IPS-15b (cell line): ENCODE results near the gene CBLC.

Experiments used
- H3K27me3 ChIP-seq: one replicate; pipeline ENCODE4 v1.6.1; 2013; ENCODE audit warnings: low read length; ENCODE audit not compliant: control insufficient read depth, insufficient read depth
- H3K36me3 ChIP-seq: one replicate; pipeline ENCODE4 v1.6.1; 2013; ENCODE audit warnings: low read length; ENCODE audit not compliant: control insufficient read depth, insufficient read depth
- H3K4me1 ChIP-seq: one replicate; pipeline ENCODE4 v1.6.1; 2013; ENCODE audit warnings: mild to moderate bottlenecking, low read length; ENCODE audit not compliant: control insufficient read depth, insufficient read depth
- H3K4me3 ChIP-seq: one replicate; pipeline ENCODE4 v1.5.1; 2013; ENCODE audit warnings: low read depth, low read length
- H3K9ac ChIP-seq: one replicate; pipeline ENCODE4 v1.6.1; 2013; ENCODE audit warnings: low read depth, mild to moderate bottlenecking, low read length
- H3K9me3 ChIP-seq: one replicate; pipeline ENCODE4 v1.6.1; 2013; ENCODE audit warnings: mild to moderate bottlenecking, low read length; ENCODE audit not compliant: control insufficient read depth, insufficient read depth

The CBLC gene

DNA sequence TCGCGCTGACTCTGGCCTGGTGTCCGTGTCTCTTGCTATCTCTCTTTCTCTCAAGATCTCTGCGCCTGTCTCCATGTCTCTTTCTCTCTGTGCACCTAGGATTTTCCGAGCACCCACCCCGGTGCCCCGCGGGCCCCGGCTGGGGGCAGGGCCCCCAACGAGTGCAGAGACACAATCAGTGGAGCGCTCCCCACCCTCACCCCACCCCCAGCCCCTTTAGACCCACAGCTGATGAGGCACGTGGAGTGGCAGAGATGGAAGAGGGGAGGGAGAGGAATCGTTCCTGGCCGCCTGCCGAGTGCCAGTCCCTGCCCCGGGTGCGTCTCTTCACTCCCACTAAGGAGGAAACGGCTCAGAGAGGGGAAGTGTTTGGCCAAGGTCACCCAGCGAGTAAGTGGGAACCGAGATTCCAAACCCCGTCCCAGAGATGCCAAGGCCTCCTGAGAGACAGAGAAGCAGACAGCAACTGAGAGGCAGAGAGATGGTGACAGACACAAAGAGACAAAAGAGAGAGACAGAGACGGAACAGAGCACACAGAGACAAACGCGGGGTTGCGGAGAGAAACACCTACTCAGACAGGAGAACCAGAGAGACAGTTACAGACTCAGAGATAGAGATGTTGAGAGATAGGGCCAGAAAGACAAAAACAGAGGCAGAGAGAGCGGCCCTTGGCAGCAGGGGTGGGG lies 29.8 kb upstream of the CBLC start:
- Histone ChIP-seq H3K36me3 (no peaks in the 10 kb centered on the region), H3K9me3 (no peaks in the 10 kb centered on the region), H3K4me3 (peak overlapping the region; percentile 85), H3K4me1 (peaks cover 7% of the 10 kb centered on the region), H3K27me3 (peaks cover 63% of the 10 kb centered on the region), H3K9ac (no peak overlapping the region)

DNA sequence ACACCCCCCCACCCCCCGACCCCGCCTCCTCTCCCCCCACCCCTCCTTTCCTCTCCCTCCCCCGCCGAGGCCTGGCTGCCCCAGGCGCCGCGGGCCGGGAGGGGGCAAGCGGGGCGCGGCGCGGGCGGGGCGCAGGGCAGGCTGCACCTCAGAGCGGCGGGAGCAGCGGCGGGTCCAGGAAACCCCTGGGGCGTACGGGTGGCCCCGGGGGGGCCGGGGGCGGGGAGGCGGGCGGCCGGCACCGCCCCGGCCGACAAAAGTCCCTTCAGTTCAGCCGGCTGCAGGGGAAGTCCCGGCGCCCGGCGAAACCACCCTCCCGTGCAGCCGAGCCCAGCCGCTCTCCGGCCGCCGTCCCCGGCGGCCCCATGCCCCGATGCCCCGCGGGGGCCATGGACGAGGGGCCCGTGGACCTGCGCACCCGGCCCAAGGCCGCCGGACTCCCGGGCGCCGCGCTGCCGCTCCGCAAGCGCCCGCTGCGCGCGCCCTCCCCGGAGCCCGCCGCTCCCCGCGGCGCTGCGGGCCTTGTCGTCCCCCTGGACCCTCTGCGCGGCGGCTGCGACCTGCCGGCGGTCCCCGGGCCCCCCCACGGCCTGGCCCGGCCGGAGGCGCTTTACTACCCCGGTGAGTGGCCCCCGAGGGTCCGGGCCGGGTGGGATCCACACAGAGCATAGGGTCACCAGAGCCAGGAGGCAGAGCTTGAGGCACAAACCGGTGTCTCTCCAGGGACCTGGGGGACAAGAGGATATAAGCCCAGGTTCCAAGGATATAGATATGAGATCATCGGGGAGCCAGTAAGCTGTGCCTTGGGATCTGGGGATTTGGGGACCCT lies 29.1 kb upstream of the CBLC start, which contains the start of gene BCL3:
TSS of gene BCL3 (plus strand) at position 283 of the 829 bp plus-strand sequence. CDS start at position 366, 83 bp downstream.
- Histone ChIP-seq H3K4me3 (peak within 1 kb of the TSS; percentile 85), H3K9me3 (no peaks in the 10 kb centered on the region), H3K27me3 (peaks cover 64% of the 10 kb centered on the region), H3K9ac (no peak within 1 kb of the TSS), H3K36me3 (no peaks in the 10 kb centered on the region), H3K4me1 (peaks cover 9% of the 10 kb centered on the region)

DNA sequence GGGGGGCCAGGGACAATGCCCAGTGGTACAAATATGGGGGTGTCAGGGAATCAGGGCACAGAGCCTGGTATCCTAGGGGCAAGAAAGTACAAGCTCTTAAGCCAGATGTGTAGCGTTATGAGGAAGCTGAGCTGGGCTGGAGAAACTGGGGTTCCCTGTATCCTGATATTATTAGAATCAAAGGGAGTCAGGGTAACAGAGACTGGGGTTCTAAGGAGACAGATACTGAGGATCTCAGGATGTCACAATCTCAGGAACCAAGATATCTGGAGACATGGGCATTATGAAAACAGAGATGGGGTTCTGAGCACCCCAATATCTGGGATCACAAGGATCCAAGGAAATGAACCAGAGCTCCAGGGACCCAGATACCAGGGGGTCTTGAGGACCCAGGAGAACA lies 28.4 kb upstream of the CBLC start:
- Histone ChIP-seq H3K27me3 (peaks cover 62% of the 10 kb centered on the region), H3K36me3 (no peaks in the 10 kb centered on the region), H3K9ac (no peak overlapping the region), H3K4me3 (peak overlapping the region; percentile 10), H3K9me3 (no peaks in the 10 kb centered on the region), H3K4me1 (peaks cover 9% of the 10 kb centered on the region)

DNA sequence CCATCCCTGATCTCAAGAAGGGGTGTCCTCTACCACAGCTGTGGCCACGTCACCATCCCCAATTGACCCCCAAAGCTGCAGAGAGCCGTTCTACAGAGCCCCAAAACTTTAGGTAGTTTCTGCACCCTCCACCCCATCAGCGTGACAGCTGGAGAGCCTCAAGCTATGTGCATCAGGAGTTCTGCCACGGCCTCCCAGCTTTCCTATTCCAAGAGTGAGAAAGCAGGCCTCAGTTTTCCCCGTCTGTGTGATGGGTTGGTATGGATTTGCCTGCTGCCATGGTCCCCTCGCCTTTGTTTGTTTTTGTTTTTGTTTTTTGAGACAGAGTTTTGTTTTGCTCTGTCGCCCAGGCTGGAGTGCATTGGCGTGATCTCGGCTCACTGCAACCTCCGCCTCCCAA lies 27.7 kb upstream of the CBLC start:
- no peaks in the 10 kb centered on the region for H3K36me3 ChIP-seq
- no peaks in the 10 kb centered on the region for H3K9me3 ChIP-seq
- peak overlapping the region; percentile 10 for H3K4me3 ChIP-seq
- no peak overlapping the region for H3K9ac ChIP-seq
- peaks cover 12% of the 10 kb centered on the region for H3K4me1 ChIP-seq
- H3K27me3 ChIP-seq, result peaks cover 62% of the 10 kb centered on the region

DNA sequence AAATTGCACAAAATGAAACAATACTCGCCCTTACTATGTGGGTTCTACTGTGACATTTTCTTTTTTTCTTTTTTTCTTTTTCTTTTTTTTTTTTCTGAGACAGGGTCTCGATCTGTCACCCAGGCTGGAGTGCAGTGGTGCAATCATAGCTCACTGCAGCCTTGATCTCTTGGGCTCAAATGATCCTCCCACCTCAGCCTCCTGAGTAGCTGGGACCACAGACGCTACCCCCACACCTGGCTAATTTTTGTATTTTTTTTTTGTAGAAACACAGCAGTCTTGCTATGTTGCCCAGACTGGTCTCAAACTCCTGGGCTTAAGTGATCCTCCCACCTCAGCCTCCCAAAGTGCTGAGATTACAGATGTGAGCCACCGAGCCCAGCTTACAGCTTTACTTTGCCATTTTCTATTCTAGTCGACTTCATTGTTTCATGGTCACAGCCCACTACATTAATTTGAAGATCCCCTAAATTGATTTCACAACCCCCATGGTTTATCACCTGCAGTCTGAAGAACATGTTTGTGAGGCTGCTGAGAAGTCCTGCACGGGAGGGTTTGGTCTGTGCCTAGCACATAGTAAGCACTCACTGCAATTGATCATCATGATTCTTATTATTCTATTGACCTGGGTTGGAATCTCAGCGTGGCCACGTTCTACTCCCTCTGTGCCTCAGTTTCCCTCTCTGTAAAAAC lies 25.4 kb upstream of the CBLC start:
- no peak overlapping the region for H3K9ac ChIP-seq
- no peaks in the 10 kb centered on the region for H3K9me3 ChIP-seq
- no peaks in the 10 kb centered on the region for H3K36me3 ChIP-seq
- peaks cover 19% of the 10 kb centered on the region for H3K4me1 ChIP-seq
- no peak overlapping the region for H3K4me3 ChIP-seq
- H3K27me3 ChIP-seq, result peaks cover 64% of the 10 kb centered on the region

DNA sequence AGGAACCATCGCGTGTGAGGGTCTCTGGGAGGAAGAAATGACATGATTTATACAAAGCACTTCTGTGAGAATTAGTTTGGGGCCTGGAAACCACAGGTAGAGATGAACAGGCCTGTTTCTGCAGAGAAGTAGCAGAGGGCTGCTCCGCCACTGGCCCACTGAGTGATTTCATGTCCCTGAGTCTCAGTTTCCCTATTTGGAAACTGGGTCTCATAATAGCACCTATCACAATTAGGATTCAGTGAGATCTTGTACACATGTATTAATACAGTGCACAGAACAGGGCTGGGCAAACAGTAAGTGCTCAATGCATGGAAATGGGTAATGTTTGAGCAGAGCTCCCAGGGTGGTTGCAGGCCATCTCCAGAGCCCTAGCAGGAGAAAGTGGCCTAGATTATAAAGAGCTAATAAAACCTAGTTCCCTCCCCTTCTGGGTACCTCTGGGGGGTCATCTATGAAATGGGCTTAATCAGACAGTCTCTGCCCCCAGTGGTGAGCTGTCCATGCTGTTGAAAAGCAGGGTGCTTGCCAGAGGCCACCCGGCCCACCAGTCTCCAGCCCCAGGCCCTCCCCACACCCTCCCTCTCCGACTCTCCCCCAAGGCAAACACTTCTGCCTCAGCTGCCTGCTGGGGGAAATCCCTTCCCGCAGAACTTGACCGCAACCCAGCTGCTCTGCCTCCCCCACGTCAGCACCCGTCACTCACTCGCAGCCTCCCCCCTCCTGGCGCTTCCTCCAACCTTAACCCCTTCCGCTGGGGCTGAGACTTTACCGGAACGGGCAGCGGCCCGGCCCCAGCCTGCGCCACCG lies 24.7 kb upstream of the CBLC start:
- Histone ChIP-seq H3K36me3 (no peaks in the 10 kb centered on the region), H3K4me1 (peaks cover 19% of the 10 kb centered on the region), H3K9ac (no peak overlapping the region), H3K4me3 (peak overlapping the region; percentile 15), H3K27me3 (peaks cover 64% of the 10 kb centered on the region), H3K9me3 (no peaks in the 10 kb centered on the region)

DNA sequence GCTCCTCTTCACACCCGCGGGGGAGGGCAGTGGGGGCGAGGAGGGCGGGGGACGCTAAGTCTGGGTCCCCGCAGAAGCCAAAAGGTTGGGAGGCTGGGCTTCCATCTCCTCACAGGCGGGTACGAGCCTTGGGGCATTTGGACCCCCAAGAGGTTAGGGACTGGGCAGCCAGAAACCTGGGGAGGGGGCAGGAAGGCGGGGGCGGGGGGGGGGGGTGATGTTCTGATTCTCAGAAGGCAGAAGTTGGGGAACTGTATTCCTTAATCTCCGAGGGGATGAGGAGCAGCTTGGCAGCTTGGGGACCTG lies 24.1 kb upstream of the CBLC start:
- H3K4me3 ChIP-seq, result peak overlapping the region; percentile 66
- no peaks in the 10 kb centered on the region for H3K36me3 ChIP-seq
- H3K4me1 ChIP-seq, result peaks cover 19% of the 10 kb centered on the region
- no peak overlapping the region for H3K9ac ChIP-seq
- H3K27me3 ChIP-seq, result peaks cover 64% of the 10 kb centered on the region
- H3K9me3 ChIP-seq, result no peaks in the 10 kb centered on the region

DNA sequence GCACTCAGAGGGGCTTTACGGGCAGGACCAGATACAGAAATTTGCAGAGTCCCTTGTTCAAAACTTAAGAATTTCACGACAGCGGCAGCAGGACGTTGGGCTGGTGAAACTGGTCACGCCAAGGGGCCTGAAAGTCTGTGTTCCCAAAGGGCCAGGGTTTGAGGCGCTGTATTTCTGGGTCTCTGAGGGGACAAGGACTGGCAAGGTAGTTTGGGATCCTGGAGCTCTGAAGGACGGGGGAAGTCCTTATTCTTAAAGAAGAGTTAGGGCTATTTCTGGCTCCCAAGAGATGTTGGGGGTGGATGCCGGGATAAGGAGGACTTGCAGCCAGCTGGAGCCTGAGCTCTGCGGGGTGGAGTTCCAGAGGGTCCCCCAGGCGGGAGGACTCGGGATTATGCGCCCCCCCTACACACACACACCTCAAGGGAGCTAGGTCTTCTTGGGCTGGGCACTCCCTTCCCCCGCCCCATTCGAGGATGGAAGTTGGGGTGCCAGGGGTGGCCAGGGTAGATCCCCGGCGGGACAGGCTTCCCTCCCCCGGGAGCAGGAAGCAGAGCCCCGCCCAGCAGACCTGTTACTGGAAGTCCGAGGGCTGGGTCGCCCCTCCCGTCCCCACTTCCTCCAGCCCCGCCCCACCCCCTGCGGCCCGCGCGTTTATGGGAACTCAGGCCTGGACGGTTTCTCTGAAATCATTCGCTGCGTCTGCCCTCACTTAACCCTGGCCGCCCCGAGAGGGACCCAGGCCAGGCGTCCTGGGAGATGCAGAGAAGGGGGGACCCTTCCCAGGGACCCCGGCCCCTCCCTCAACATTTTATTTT lies 23.5 kb upstream of the CBLC start:
- Histone ChIP-seq H3K9ac (no peak overlapping the region), H3K4me1 (peaks cover 19% of the 10 kb centered on the region), H3K9me3 (no peaks in the 10 kb centered on the region), H3K4me3 (peak overlapping the region; percentile 66), H3K36me3 (no peaks in the 10 kb centered on the region), H3K27me3 (peaks cover 61% of the 10 kb centered on the region)

DNA sequence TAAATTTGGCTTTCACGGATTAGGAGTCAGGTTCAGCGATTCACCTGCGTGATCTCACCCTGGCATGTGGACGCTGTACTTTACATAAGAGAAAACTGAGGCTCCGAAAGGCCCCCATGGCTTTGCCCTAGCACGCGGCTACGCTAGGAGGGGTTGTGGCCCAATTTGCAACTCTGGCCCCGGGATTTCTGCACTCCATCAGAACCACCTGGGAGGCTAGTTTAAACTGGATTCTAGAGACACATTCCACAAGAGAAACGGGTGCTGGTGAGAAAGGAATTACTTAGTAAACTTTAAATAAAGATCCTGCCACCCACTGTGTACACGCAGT lies 23.0 kb upstream of the CBLC start:
- Histone ChIP-seq H3K4me1 (peaks cover 19% of the 10 kb centered on the region), H3K9ac (no peak overlapping the region), H3K4me3 (peak overlapping the region; percentile 27), H3K27me3 (peaks cover 55% of the 10 kb centered on the region), H3K36me3 (no peaks in the 10 kb centered on the region), H3K9me3 (no peaks in the 10 kb centered on the region)

DNA sequence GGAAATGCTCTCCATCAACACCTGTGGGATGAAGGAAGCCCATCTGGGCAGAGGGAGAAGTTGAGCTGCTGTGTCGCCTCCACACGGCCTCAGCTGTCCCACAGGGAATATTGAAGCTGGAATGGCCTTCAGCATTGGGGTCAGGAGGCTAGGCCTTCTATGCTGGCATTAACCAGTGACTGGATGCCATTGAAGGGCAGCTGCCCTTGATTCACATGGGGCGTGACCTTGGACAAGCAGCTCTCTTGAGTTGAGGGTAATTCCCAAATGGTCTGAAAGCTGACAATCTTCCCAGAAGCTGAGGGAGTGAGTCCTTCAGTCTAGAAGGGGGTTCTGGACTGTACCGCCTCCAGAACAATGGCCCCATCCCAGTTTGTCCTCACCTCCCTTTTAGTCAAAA lies 22.5 kb upstream of the CBLC start:
- H3K27me3 ChIP-seq, result peaks cover 50% of the 10 kb centered on the region
- no peaks in the 10 kb centered on the region for H3K36me3 ChIP-seq
- H3K9ac ChIP-seq, result no peak overlapping the region
- peaks cover 19% of the 10 kb centered on the region for H3K4me1 ChIP-seq
- H3K9me3 ChIP-seq, result no peaks in the 10 kb centered on the region
- H3K4me3 ChIP-seq, result peak overlapping the region; percentile 27
